ENCODE data around the gene CCM2. TPM values are rescaled to one million over a fixed set of nuclear protein-coding genes. Genes with fewer than 3 reads are reported as not detected.
A peak's percentile ranks its signal among the peaks of the same experiment; 100 is the strongest.
"Not testable (repeated sequence)": the region's sequence is repeated elsewhere in the genome, so short reads cannot be mapped to it uniquely, and the experiment has no call there.

The CCM2 gene
- total RNA-seq, 3 donors from 2014 or later, result 32.3 to 45.3 (median 35.4) TPM

GRCh38 chr7:45106820-45107219, 106.8 kb downstream of the CCM2 start:
- H3K4me1 ChIP-seq, result no peaks in the 10 kb centered on the region
- no peak for DNase-seq (ENCODE audit: low spot score in 2 of 2)

GRCh38 chr7:45107356-45107755, 107.4 kb downstream of the CCM2 start:
- intact Hi-C loops (cut with DNase I; ENCODE audit: low total_unique reads), result no loop called here

More at GRCh38 chr7:45106820-45107219, 106.8 kb downstream of the CCM2 start:
- H3K9me3 ChIP-seq, result no peaks in the 10 kb centered on the region
- peaks cover 25% of the 10 kb centered on the region for H3K36me3 ChIP-seq
- TF ChIP-seq POLR2A (IDR thresholded peaks at IDR 0.05), result no peak
- no peaks in the 10 kb centered on the region for H3K27me3 ChIP-seq
- H3K27ac ChIP-seq, result no peak overlapping the region
- H3K4me3 ChIP-seq, result no peak overlapping the region
- intact Hi-C loops (cut with DNase I; ENCODE audit: low total_unique reads), result no loop called here

DNA sequence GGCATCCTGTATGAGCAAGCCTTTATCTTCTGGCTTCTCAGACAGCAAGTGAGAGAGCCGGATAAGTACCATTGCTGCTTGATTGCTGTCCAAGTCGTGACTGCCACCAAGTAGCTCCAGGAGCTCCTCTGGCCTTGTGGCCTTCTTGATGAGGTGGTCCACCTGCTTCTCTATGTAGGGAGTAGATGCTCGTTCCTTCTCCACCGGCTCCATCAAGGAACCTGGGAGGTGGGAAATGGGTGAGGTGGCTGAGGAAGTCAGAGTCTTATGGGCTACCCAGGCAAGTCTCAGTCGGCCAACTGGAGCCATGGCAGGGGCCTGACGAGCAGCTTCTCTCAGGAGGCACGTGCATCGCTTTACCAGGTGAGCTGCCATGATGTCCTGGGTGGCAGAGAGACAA, 108.9 kb downstream of the CCM2 start:
- intact Hi-C loops (cut with DNase I; ENCODE audit: low total_unique reads), result no loop called here
- no peak for DNase-seq (ENCODE audit: low spot score in 2 of 2)
- Histone ChIP-seq H3K4me3 (no peak overlapping the region), H3K36me3 (peaks cover 14% of the 10 kb centered on the region), H3K9me3 (no peaks in the 10 kb centered on the region), H3K27ac (no peak overlapping the region), H3K4me1 (no peaks in the 10 kb centered on the region), H3K27me3 (no peaks in the 10 kb centered on the region)
- TF ChIP-seq, protein P1, sequence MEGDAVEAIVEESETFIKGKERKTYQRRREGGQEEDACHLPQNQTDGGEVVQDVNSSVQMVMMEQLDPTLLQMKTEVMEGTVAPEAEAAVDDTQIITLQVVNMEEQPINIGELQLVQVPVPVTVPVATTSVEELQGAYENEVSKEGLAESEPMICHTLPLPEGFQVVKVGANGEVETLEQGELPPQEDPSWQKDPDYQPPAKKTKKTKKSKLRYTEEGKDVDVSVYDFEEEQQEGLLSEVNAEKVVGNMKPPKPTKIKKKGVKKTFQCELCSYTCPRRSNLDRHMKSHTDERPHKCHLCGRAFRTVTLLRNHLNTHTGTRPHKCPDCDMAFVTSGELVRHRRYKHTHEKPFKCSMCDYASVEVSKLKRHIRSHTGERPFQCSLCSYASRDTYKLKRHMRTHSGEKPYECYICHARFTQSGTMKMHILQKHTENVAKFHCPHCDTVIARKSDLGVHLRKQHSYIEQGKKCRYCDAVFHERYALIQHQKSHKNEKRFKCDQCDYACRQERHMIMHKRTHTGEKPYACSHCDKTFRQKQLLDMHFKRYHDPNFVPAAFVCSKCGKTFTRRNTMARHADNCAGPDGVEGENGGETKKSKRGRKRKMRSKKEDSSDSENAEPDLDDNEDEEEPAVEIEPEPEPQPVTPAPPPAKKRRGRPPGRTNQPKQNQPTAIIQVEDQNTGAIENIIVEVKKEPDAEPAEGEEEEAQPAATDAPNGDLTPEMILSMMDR (IDR thresholded peaks at IDR 0.05), result no peak
- TF ChIP-seq POLR2A (IDR thresholded peaks at IDR 0.05) (no peak), POLR2AphosphoS5 (IDR thresholded peaks at IDR 0.05) (no peak)

More at GRCh38 chr7:45107356-45107755, 107.4 kb downstream of the CCM2 start:
- Histone ChIP-seq H3K9me3 (no peaks in the 10 kb centered on the region), H3K4me3 (no peak overlapping the region), H3K27me3 (no peaks in the 10 kb centered on the region), H3K4me1 (no peaks in the 10 kb centered on the region), H3K27ac (peak overlapping the region in 1 of 2 donors; percentile 23), H3K36me3 (peaks cover 20% of the 10 kb centered on the region)
- no peak for DNase-seq (ENCODE audit: low spot score in 2 of 2)
- TF ChIP-seq, protein P1 (IDR thresholded peaks at IDR 0.05), result no peak

GRCh38 chr7:45111298-45112223, 111.6 kb downstream of the CCM2 start, which contains the start of gene TBRG4:
Gene TBRG4 (minus strand): TSS chr7:45111697. CDS start chr7:45109237, 2,460 bp downstream.
- H3K9me3 ChIP-seq, result no peaks in the 10 kb centered on the region
- no peaks in the 10 kb centered on the region for H3K4me1 ChIP-seq
- intact Hi-C loops (cut with DNase I; ENCODE audit: low total_unique reads), result no loop called here
- H3K27me3 ChIP-seq, result no peaks in the 10 kb centered on the region
- TF ChIP-seq, protein P1 (IDR thresholded peaks at IDR 0.05), result peak in 1 of 3 donors; percentile 4
- peak; percentile 96 for TF ChIP-seq POLR2A (IDR thresholded peaks at IDR 0.05)
- peak; percentile 96 to 99 (median 98) for TF ChIP-seq POLR2AphosphoS5 (IDR thresholded peaks at IDR 0.05)
- H3K27ac ChIP-seq, result peak within 1 kb of the TSS; percentile 92 to 95
- DNase-seq (ENCODE audit: low spot score in 2 of 2), result peak; percentile 89 to 92
- peak within 1 kb of the TSS; percentile 72 to 90 (median 90) for H3K4me3 ChIP-seq
- no peaks in the 10 kb centered on the region for H3K36me3 ChIP-seq

- H3K9me3 ChIP-seq, result no peaks in the 10 kb centered on the region
- no peaks in the 10 kb centered on the region for H3K27me3 ChIP-seq
- H3K4me1 ChIP-seq, result no peaks in the 10 kb centered on the region
- no peak overlapping the region for H3K4me3 ChIP-seq
- intact Hi-C loops (cut with DNase I; ENCODE audit: low total_unique reads), result no loop called here
- DNase-seq (ENCODE audit: low spot score in 2 of 2), result no peak
- TF ChIP-seq POLR2A (IDR thresholded peaks at IDR 0.05) (no peak), POLR2AphosphoS5 (IDR thresholded peaks at IDR 0.05) (no peak)
- TF ChIP-seq, protein P1 (IDR thresholded peaks at IDR 0.05), result no peak
- no peaks in the 10 kb centered on the region for H3K36me3 ChIP-seq
- H3K27ac ChIP-seq, result no peak overlapping the region
Measured at GRCh38 chr7:45112648-45113047, 112.6 kb downstream of the CCM2 start.

DNA sequence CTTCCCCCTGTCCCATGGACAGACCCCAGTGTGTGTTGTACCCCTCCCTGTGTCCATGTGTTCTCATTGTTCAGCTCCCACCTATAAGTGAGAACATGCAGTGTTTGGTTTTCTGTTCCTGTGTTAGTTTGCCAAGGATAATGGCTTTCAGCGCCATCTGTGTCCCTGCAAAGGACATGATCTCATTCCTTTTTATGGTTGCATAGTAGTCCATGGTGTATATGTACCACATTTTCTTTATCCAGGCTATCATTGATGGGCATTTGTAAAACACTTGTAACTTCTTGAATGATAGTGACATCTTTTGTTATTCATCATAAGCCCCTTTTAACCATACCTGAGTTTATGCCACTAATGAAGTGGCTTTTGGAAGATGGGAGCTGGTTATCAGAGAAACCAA, 114.3 kb downstream of the CCM2 start:
- H3K4me3 ChIP-seq; intact Hi-C loops (cut with DNase I; ENCODE audit: low total_unique reads); H3K27ac ChIP-seq: not testable (repeated sequence)

More for the DNA sequence above, 114.3 kb downstream of the CCM2 start:
- not testable (repeated sequence) for H3K36me3 ChIP-seq; H3K27me3 ChIP-seq; H3K9me3 ChIP-seq; DNase-seq (ENCODE audit: low spot score in 2 of 2); H3K4me1 ChIP-seq
